Measurements from ENCODE around the gene NMNAT2. TPM values are rescaled to one million over a fixed set of nuclear protein-coding genes. Genes with fewer than 3 reads are reported as not detected.
"Not testable (repeated sequence)": the region's sequence is repeated elsewhere in the genome, so short reads cannot be mapped to it uniquely, and the experiment has no call there.

NMNAT2 gene
- polyA plus RNA-seq, 1 experiment = 0.19 TPM

DNA sequence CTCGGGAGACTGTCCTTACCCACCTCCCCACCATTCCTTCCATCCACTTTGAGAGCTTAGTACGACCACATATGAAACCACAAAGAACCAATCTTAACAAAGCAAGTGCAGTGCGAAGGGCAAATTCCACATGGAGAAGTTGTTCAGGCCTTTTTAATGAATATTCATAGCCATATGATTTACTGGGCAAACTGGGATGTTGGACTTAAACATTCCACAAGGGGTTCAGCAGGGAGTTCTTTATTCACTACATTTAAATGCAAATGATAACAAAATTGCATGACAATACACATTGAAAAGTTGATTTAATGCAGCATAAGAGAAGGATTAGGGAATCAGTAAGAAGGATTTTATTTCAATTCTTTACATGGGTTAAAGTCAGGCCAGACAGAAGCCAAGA is 14.7 kb downstream of the NMNAT2 start:
- Histone ChIP-seq H3K27ac (ENCODE audit: low read depth, low read length) (no peak overlapping the region), H3K27me3 (ENCODE audit: control insufficient read depth, insufficient read depth, low read length) (peaks cover 17% of the 10 kb centered on the region), H3K4me3 (ENCODE audit: low read depth, low read length) (no peak overlapping the region), H3K9me3 (ENCODE audit: control insufficient read depth, insufficient read depth, low read length) (no peaks in the 10 kb centered on the region)
- TF ChIP-seq, protein P1, sequence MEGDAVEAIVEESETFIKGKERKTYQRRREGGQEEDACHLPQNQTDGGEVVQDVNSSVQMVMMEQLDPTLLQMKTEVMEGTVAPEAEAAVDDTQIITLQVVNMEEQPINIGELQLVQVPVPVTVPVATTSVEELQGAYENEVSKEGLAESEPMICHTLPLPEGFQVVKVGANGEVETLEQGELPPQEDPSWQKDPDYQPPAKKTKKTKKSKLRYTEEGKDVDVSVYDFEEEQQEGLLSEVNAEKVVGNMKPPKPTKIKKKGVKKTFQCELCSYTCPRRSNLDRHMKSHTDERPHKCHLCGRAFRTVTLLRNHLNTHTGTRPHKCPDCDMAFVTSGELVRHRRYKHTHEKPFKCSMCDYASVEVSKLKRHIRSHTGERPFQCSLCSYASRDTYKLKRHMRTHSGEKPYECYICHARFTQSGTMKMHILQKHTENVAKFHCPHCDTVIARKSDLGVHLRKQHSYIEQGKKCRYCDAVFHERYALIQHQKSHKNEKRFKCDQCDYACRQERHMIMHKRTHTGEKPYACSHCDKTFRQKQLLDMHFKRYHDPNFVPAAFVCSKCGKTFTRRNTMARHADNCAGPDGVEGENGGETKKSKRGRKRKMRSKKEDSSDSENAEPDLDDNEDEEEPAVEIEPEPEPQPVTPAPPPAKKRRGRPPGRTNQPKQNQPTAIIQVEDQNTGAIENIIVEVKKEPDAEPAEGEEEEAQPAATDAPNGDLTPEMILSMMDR (IDR thresholded peaks at IDR 0.05; ENCODE audit: low read depth, low read length) = no peak
- DNase-seq (ENCODE audit: low read depth, low spot score) = no peak
- ChIA-PET POLR2A (no interaction called here), CTCF (no interaction called here)

DNA sequence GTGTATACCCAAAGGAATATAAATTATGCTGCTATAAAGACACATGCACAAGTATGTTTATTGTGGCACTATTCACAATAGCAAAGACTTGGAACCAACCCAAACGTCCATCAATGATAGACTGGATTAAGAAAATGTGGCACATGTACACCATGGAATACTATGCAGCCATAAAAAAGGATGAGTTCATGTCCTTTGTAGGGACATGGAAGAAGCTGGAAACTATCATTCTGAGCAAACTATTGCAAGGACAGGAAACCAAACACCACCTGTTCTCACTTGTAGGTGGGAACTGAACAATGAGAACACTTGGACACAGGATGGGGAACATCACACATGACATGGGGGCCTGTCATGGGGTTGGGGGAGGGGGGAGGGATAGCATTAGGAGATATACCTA is 16.6 kb downstream of the NMNAT2 start:
- not testable (repeated sequence) for H3K4me3 ChIP-seq (ENCODE audit: low read depth, low read length)

DNA sequence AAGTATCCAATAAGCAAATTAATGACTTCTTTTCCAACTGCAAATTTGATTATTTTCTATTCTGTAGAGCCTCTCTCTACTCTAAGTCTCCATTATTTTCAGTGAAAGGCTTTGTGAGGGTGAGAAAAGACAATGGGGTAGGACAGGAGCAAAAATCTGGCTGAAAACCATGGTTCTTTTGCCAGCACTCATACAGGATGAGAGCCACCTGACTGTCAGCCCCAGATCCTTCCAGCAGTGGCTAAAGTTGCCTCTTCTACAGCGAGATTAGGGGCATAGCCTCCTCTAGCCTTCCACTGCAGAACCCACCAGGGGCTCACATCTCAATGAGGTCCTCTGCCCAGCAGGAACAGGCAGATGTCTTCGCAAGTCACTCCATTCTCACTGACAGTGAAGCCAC is 23.7 kb downstream of the NMNAT2 start:
- DNase-seq (ENCODE audit: low read depth, low spot score) = no peak
- POLR2A ChIA-PET = no interaction called here
- CTCF ChIA-PET = no interaction called here
- no peak overlapping the region for H3K4me3 ChIP-seq (ENCODE audit: low read depth, low read length)
- TF ChIP-seq, protein P1 (IDR thresholded peaks at IDR 0.05; ENCODE audit: low read depth, low read length) = no peak
- no peak overlapping the region for H3K27ac ChIP-seq (ENCODE audit: low read depth, low read length)
- H3K9me3 ChIP-seq (ENCODE audit: control insufficient read depth, insufficient read depth, low read length) = no peaks in the 10 kb centered on the region
- peaks cover 23% of the 10 kb centered on the region for H3K27me3 ChIP-seq (ENCODE audit: control insufficient read depth, insufficient read depth, low read length)

More for the DNA sequence above, 16.6 kb downstream of the NMNAT2 start:
- H3K9me3 ChIP-seq (ENCODE audit: control insufficient read depth, insufficient read depth, low read length); CTCF ChIA-PET; DNase-seq (ENCODE audit: low read depth, low spot score); H3K27ac ChIP-seq (ENCODE audit: low read depth, low read length); POLR2A ChIA-PET: not testable (repeated sequence)
- peaks cover 11% of the 10 kb centered on the region for H3K27me3 ChIP-seq (ENCODE audit: control insufficient read depth, insufficient read depth, low read length)

DNA sequence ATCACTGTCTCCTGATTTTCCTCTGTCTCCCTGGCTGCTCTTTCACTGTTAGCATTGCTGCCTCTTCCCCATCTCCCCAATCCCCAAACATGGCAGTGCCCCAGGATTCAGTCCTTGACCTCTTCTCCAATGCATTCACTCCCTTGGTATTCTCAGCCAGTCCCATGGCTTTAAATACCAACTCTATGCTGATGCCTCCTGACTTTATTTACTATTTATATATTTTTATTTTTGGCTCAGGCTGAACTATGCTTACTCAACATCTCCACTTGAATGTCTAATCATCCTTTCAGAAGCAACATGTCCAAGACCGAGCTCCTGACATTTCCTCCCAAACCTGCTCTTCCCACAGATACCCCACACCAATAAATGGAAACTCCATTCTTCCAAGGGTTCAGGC is 26.3 kb downstream of the NMNAT2 start:
- peaks cover 33% of the 10 kb centered on the region for H3K27me3 ChIP-seq (ENCODE audit: control insufficient read depth, insufficient read depth, low read length)
- no peak overlapping the region for H3K4me3 ChIP-seq (ENCODE audit: low read depth, low read length)
- TF ChIP-seq, protein P1 (IDR thresholded peaks at IDR 0.05; ENCODE audit: low read depth, low read length) = no peak
- H3K27ac ChIP-seq (ENCODE audit: low read depth, low read length) = no peak overlapping the region
- ChIA-PET CTCF (no interaction called here), POLR2A (no interaction called here)
- H3K9me3 ChIP-seq (ENCODE audit: control insufficient read depth, insufficient read depth, low read length) = no peaks in the 10 kb centered on the region
- no peak for DNase-seq (ENCODE audit: low read depth, low spot score)

DNA sequence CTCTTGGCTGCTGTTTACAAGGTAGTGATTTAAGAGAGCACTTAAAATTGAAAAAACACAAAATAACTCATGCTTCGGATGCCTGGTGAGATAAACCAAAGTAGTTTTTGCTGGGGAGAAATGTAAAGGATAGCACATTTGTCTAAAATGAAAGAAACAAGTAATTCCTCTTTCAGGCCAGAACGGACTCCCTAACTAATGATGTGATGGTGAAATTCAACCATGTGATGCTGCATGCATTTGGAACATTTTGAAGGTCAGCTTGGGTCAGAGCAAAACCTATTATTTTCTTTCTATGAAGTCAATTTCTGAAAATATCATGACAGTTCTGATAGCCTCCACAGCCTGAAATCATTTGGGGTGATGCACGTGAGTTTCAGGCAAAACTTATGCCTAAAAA is 27.6 kb downstream of the NMNAT2 start:
- POLR2A ChIA-PET = no interaction called here
- H3K27me3 ChIP-seq (ENCODE audit: control insufficient read depth, insufficient read depth, low read length) = peaks cover 31% of the 10 kb centered on the region
- no peak overlapping the region for H3K4me3 ChIP-seq (ENCODE audit: low read depth, low read length)
- no peak overlapping the region for H3K27ac ChIP-seq (ENCODE audit: low read depth, low read length)
- TF ChIP-seq, protein P1 (IDR thresholded peaks at IDR 0.05; ENCODE audit: low read depth, low read length) = no peak
- DNase-seq (ENCODE audit: low read depth, low spot score) = no peak
- H3K9me3 ChIP-seq (ENCODE audit: control insufficient read depth, insufficient read depth, low read length) = no peaks in the 10 kb centered on the region
- CTCF ChIA-PET = no interaction called here

DNA sequence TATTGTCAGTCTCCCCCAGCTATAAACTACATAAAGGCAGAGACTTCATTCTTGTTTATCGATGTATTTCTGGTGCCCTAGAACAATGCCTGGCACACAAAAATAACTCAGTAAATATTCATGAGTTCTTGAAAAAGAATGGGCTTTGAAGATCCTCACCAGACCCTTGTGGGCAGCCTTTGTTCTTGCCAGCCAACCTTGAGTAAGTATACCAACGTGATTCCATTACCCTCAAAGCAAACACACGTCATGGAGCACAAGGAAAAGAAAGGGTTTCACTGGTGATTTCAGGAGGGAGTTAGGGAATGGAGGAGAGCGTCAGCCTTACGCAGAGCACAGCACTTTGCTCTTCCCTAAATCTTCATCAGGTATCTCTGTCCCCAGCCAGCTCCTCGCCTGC is 29.4 kb downstream of the NMNAT2 start:
- Histone ChIP-seq H3K9me3 (ENCODE audit: control insufficient read depth, insufficient read depth, low read length) (no peaks in the 10 kb centered on the region), H3K27ac (ENCODE audit: low read depth, low read length) (no peak overlapping the region), H3K27me3 (ENCODE audit: control insufficient read depth, insufficient read depth, low read length) (peaks cover 19% of the 10 kb centered on the region), H3K4me3 (ENCODE audit: low read depth, low read length) (no peak overlapping the region)
- TF ChIP-seq, protein P1 (IDR thresholded peaks at IDR 0.05; ENCODE audit: low read depth, low read length) = no peak
- ChIA-PET POLR2A (no interaction called here), CTCF (no interaction called here)
- no peak for DNase-seq (ENCODE audit: low read depth, low spot score)

All from AG04450 (cell line).